Measurements from ENCODE around the gene MYO1B. TPM values are rescaled to one million over a fixed set of nuclear protein-coding genes. Genes with fewer than 3 reads are reported as not detected.

MYO1B gene
- total RNA-seq, 1 experiment from 2014 or later, result 43.2 TPM

GRCh38 chr2:191299866-191300265, 54.7 kb downstream of the MYO1B start:
- Histone ChIP-seq H2BK120ac (ENCODE audit: low read depth, low read length, poor library complexity, severe bottlenecking) (no peak overlapping the region), H3K4ac (ENCODE audit: low read depth, low read length) (no peak overlapping the region), H4K5ac (ENCODE audit: insufficient read length, low read depth, low read length) (no peak overlapping the region), H2BK12ac (ENCODE audit: insufficient read length, low read depth, low read length) (no peak overlapping the region), H3K18ac (ENCODE audit: insufficient read length, low read depth, low read length) (no peak overlapping the region), H2AFZ (ENCODE audit: low read length) (no peak overlapping the region), H4K91ac (ENCODE audit: insufficient read length, low read depth, low read length) (no peak overlapping the region), H3K27me3 (ENCODE audit: insufficient read depth, low read length) (no peaks in the 10 kb centered on the region), H2BK5ac (ENCODE audit: insufficient read length, low read length) (no peak overlapping the region), H3K79me1 (ENCODE audit: insufficient read depth, low read depth, low read length, poor library complexity, severe bottlenecking) (peaks cover 3% of the 10 kb centered on the region), H3K14ac (ENCODE audit: insufficient read depth, low read length) (no peak overlapping the region), H2AK5ac (ENCODE audit: insufficient read length, low read length) (no peak overlapping the region), H2BK20ac (ENCODE audit: low read depth, low read length, poor library complexity, severe bottlenecking) (no peak overlapping the region), H3K23me2 (ENCODE audit: insufficient read length, low read depth, low read length, poor library complexity, severe bottlenecking) (no peaks in the 10 kb centered on the region), H2BK15ac (ENCODE audit: low read depth, low read length) (no peak overlapping the region), H3K79me2 (ENCODE audit: insufficient read depth, low read length) (no peaks in the 10 kb centered on the region; the same call in 1 of the 2 replicates), H4K20me1 (ENCODE audit: control insufficient read depth, insufficient read depth, insufficient read length) (no peaks in the 10 kb centered on the region), H4K8ac (replicated peaks; ENCODE audit: insufficient read length, low read depth, low read length) (no peak overlapping the region), H3K9me3 (ENCODE audit: control insufficient read depth, low read depth, low read length) (no peaks in the 10 kb centered on the region), H3K56ac (ENCODE audit: insufficient read length, low read depth, low read length) (no peak overlapping the region), H3K27ac (ENCODE audit: insufficient read length, low read depth, low read length) (no peak overlapping the region), H3K4me1 (ENCODE audit: insufficient read depth, low read length) (no peaks in the 10 kb centered on the region), H3K9ac (ENCODE audit: extremely low read depth, insufficient read length, low read length) (no peak overlapping the region), H3T11ph (ENCODE audit: low read length) (no peak overlapping the region), H3K4me2 (ENCODE audit: insufficient read depth, insufficient read length, low read length) (no peak overlapping the region), H3K23ac (ENCODE audit: insufficient read length, low read depth, low read length) (no peak overlapping the region)
- no peak overlapping the region for H3K27ac Mint-ChIP-seq
- H3K4me3 Mint-ChIP-seq, result no peak overlapping the region
- H3K36me3 Mint-ChIP-seq (ENCODE audit: insufficient read depth in 1 of 3, low read depth in 3 of 3), result peaks cover 0 to 8% (median 2%) of the 10 kb centered on the region in 3 experiments; a peak in 2 of 7 replicates
- no peaks in the 10 kb centered on the region for H3K9me3 Mint-ChIP-seq
- no CpG with 5 or more reads among the region's 1 CpG for WGBS (ENCODE audit: extremely low coverage, insufficient read length, low lambda C conversion rate)
- TF ChIP-seq CTCF (conservative IDR thresholded peaks at IDR 0.05), result no peak
- H3K27me3 Mint-ChIP-seq (ENCODE audit: low read depth), result no peaks in the 10 kb centered on the region
- no peak for DNase-seq
- peaks cover 8 to 9% of the 10 kb centered on the region in 2 experiments for H3K4me1 Mint-ChIP-seq

Data from H9 (cell line).